H1 (cell line): ENCODE measurements around the gene PABPC1L. TPM values are rescaled to one million over a fixed set of nuclear protein-coding genes. Genes with fewer than 3 reads are reported as not detected.

ENCODE experiments used
- CTCF ChIA-PET: fragments of 300-600 bp; sonication (Branson Sonifier 250); formaldehyde crosslinking; loops from one replicate; lab custom pipeline; 2021; ENCODE audit not compliant: partially characterized antibody; lab: Charles Lee
- POLR2A ChIA-PET: fragments of 300-600 bp; sonication (Branson Sonifier 250); formaldehyde crosslinking; loops from one replicate; lab custom pipeline; 2021; ENCODE audit warnings: inconsistent platforms; ENCODE audit not compliant: partially characterized antibody; lab: Charles Lee
- DNase-seq, 2 experiments: peaks; one replicate each; pipeline versions ENCODE4 v3.0.0 to v3.0.0-alpha.2; 2010 to 2022; ENCODE audit warnings: low spot score in 2 of 2, low read depth in 1 of 2, mixed read lengths in 1 of 2
- FAIRE-seq: peaks from 2 replicates; lab custom pipeline; 2011; peaks lifted over from hg19 to GRCh38; lab: Jason Lieb, UNC
- H2AFZ ChIP-seq: 2 replicates; pipeline ENCODE4 v1.8.1; 2012; ENCODE audit warnings: low read length, inconsistent platforms
- H2AK5ac ChIP-seq: 2 replicates; pipeline ENCODE4 v1.6.1; 2013; ENCODE audit warnings: low read depth, low read length
- H2BK120ac ChIP-seq: replicated peaks from 2 replicates; pipeline ENCODE3; 2013; ENCODE audit warnings: low read depth, low read length, inconsistent platforms
- H2BK12ac ChIP-seq: 2 replicates; pipeline ENCODE4 v1.6.1; 2013; ENCODE audit warnings: low read depth, low read length
- H2BK15ac ChIP-seq: 2 replicates; pipeline ENCODE4 v1.6.1; 2013; ENCODE audit warnings: low read length
- H2BK20ac ChIP-seq: 2 replicates; pipeline ENCODE4 v1.6.1; 2013; ENCODE audit warnings: low read length
- H2BK5ac ChIP-seq: 2 replicates; pipeline ENCODE4 v1.6.1; 2013; ENCODE audit warnings: low read depth, low read length
- H3K14ac ChIP-seq: 2 replicates; pipeline ENCODE4 v1.6.1; 2013; ENCODE audit warnings: inconsistent platforms; ENCODE audit not compliant: insufficient read length
- H3K18ac ChIP-seq: 2 replicates; pipeline ENCODE4 v1.6.1; 2013; ENCODE audit warnings: low read length; ENCODE audit errors: extremely low read depth
- H3K23ac ChIP-seq: 2 replicates; pipeline ENCODE4 v1.6.1; 2013; ENCODE audit warnings: inconsistent platforms; ENCODE audit not compliant: insufficient read length
- H3K23me2 ChIP-seq: 2 replicates; pipeline ENCODE4 v1.6.1; 2013; ENCODE audit warnings: low read depth, low read length
- H3K27ac ChIP-seq: 2 replicates; pipeline ENCODE4 v1.6.1; 2011; ENCODE audit warnings: low read depth, low read length, inconsistent platforms
- H3K27me3 ChIP-seq, 4 experiments: replicated peaks in 1 of 4; 1 replicate in 1 of 4; 2 replicates in 3 of 4; pipeline versions ENCODE4 v1.6.1 to v1.8.1; 2011 to 2013; ENCODE audit warnings: low read length in 3 of 4, mild to moderate bottlenecking in 3 of 4, inconsistent platforms in 2 of 4, mixed read lengths in 2 of 4, moderate library complexity in 1 of 4; ENCODE audit not compliant: control insufficient read depth in 3 of 4, insufficient read depth in 3 of 4; ENCODE audit errors: extremely low read depth in 1 of 4
- H3K36me3 ChIP-seq, 4 experiments: 2 replicates each; pipeline versions ENCODE4 v1.6.1 to v1.8.1; 2011 to 2013; ENCODE audit warnings: mild to moderate bottlenecking in 4 of 4, low read length in 3 of 4, moderate library complexity in 2 of 4, control low read depth in 1 of 4, inconsistent platforms in 1 of 4; ENCODE audit not compliant: insufficient read depth in 4 of 4, control insufficient read depth in 2 of 4
- H3K4ac ChIP-seq: replicated peaks from 2 replicates; pipeline ENCODE3; 2013; ENCODE audit warnings: low read length, low read depth, mixed read lengths, inconsistent platforms; ENCODE audit not compliant: insufficient read length
- H3K4me1 ChIP-seq, 4 experiments: replicated peaks in 1 of 4; 1 replicate in 1 of 4; 2 replicates in 3 of 4; pipeline versions ENCODE4 v1.6.1 to v1.8.1; 2011 to 2013; ENCODE audit warnings: low read length in 3 of 4, inconsistent platforms in 2 of 4, mixed read lengths in 1 of 4; ENCODE audit not compliant: insufficient read depth in 4 of 4, control insufficient read depth in 3 of 4
- H3K4me2 ChIP-seq, 2 experiments: 2 replicates each; pipeline versions ENCODE4 v1.6.1 to v1.8.1; 2011 to 2013; ENCODE audit warnings: low read depth in 2 of 2, low read length in 2 of 2, control low read depth in 1 of 2, inconsistent platforms in 1 of 2, mild to moderate bottlenecking in 1 of 2; ENCODE audit not compliant: insufficient read depth in 1 of 2
- H3K4me3 ChIP-seq, 4 experiments: fragments of 200-600, 300-600 bp in 1 of 4; sonication (generic), shearing (Covaris generic), sonication (Bioruptor Twin) in 1 of 4; 2 replicates each; pipeline versions ENCODE4 v1.5.1 to v1.8.1; 2011 to 2016; ENCODE audit warnings: low read length in 4 of 4, low read depth in 3 of 4, control low read depth in 2 of 4, inconsistent platforms in 2 of 4, mild to moderate bottlenecking in 2 of 4, mixed read lengths in 1 of 4, moderate library complexity in 1 of 4; ENCODE audit not compliant: insufficient read depth in 2 of 4; ENCODE audit errors: extremely low read depth in 1 of 4
- H3K56ac ChIP-seq: replicated peaks from 2 replicates; pipeline ENCODE3; 2013; ENCODE audit warnings: low read depth, mild to moderate bottlenecking, mixed read lengths, low read length, inconsistent platforms; ENCODE audit not compliant: insufficient read length
- H3K79me1 ChIP-seq: 2 replicates; pipeline ENCODE4 v1.6.1; 2013; ENCODE audit warnings: low read depth, low read length, control low read depth
- H3K79me2 ChIP-seq, 2 experiments: 2 replicates each; pipeline versions ENCODE4 v1.6.1 to v1.8.1; 2012 to 2013; ENCODE audit warnings: low read length in 2 of 2, mild to moderate bottlenecking in 2 of 2, inconsistent platforms in 1 of 2; ENCODE audit not compliant: insufficient read depth in 2 of 2, control insufficient read depth in 1 of 2
- H3K9ac ChIP-seq, 4 experiments: replicated peaks in 1 of 4; 1 replicate in 1 of 4; 2 replicates in 3 of 4; pipeline versions ENCODE4 v1.6.1 to v1.8.1; 2011 to 2013; ENCODE audit warnings: low read depth in 3 of 4, low read length in 3 of 4, control low read depth in 2 of 4, mild to moderate bottlenecking in 2 of 4, moderate library complexity in 2 of 4, inconsistent platforms in 1 of 4; ENCODE audit errors: extremely low read depth in 1 of 4
- H3K9me3 ChIP-seq, 2 experiments: 2 replicates each; pipeline versions ENCODE4 v1.6.1 to v1.8.1; 2012 to 2013; ENCODE audit warnings: mild to moderate bottlenecking in 2 of 2, moderate library complexity in 2 of 2, control low read depth in 1 of 2, inconsistent platforms in 1 of 2, low read depth in 1 of 2, low read length in 1 of 2, mixed read lengths in 1 of 2; ENCODE audit not compliant: insufficient read depth in 2 of 2
- H4K20me1 ChIP-seq, 2 experiments: replicated peaks in 1 of 2; 2 replicates each; pipeline versions ENCODE3 to v1.8.1; 2011 to 2013; ENCODE audit warnings: inconsistent platforms in 2 of 2, low read length in 2 of 2, mild to moderate bottlenecking in 1 of 2; ENCODE audit not compliant: insufficient read depth in 2 of 2, control insufficient read depth in 1 of 2
- H4K5ac ChIP-seq: 2 replicates; pipeline ENCODE4 v1.6.1; 2013; ENCODE audit warnings: low read length, low read depth, mixed read lengths, inconsistent platforms; ENCODE audit not compliant: insufficient read length
- H4K8ac ChIP-seq: 2 replicates; pipeline ENCODE4 v1.8.0; 2013; ENCODE audit warnings: mild to moderate bottlenecking, moderate library complexity, low read length, inconsistent platforms; ENCODE audit not compliant: insufficient read depth; ENCODE audit errors: extremely low read depth
- H4K91ac ChIP-seq: replicated peaks from 2 replicates; pipeline ENCODE3; 2013; ENCODE audit warnings: low read length, mixed read lengths, inconsistent platforms; ENCODE audit not compliant: insufficient read length
- BACH1 ChIP-seq: IDR thresholded peaks from 2 replicates; pipeline ENCODE4 v1.6.1; 2012; ENCODE audit warnings: low read length, improper control_type of control experiment
- BCL11A ChIP-seq, 2 experiments: IDR thresholded peaks; one replicate each; pipeline ENCODE4 v1.6.1; 2011; ENCODE audit warnings: low read depth in 2 of 2, low read length in 2 of 2, mild to moderate bottlenecking in 2 of 2
- CBX5 ChIP-seq: fragments of 300-800, 300-1000 bp; sonication (generic); IDR thresholded peaks from 2 replicates; pipeline ENCODE4 v1.7.1; 2016; ENCODE audit warnings: antibody characterized with exemption, low read length, low read depth
- EZH2 ChIP-seq: fragments of 200-600 bp; sonication (generic); IDR thresholded peaks from 2 replicates; pipeline ENCODE4 v1.7.1; 2012; ENCODE audit warnings: low read depth, mild to moderate bottlenecking, moderate library complexity, low read length, inconsistent platforms; ENCODE audit not compliant: severe bottlenecking
- HDAC2 ChIP-seq, 2 experiments: fragments of 300-600 bp in 1 of 2; sonication (generic) in 1 of 2; IDR thresholded peaks; 2 replicates each; pipeline ENCODE4 v1.6.1; 2011 to 2012; ENCODE audit warnings: low read depth in 2 of 2, low read length in 2 of 2, mild to moderate bottlenecking in 2 of 2, moderate library complexity in 2 of 2, borderline replicate concordance in 1 of 2, inconsistent platforms in 1 of 2
- POU5F1 ChIP-seq: IDR thresholded peaks from 2 replicates; pipeline ENCODE4 v1.6.1; 2011; ENCODE audit warnings: low read depth, mild to moderate bottlenecking, low read length, moderate library complexity
- RXRA ChIP-seq: IDR thresholded peaks from 2 replicates; pipeline ENCODE4 v1.6.1; 2011; ENCODE audit warnings: low read depth, mild to moderate bottlenecking, low read length, moderate library complexity; ENCODE audit not compliant: insufficient read depth
- SAP30 ChIP-seq: fragments of 300-600 bp; sonication (generic); IDR thresholded peaks from 2 replicates; pipeline ENCODE4 v1.7.1; 2012; ENCODE audit warnings: low read length, moderate library complexity, mild to moderate bottlenecking, inconsistent platforms; ENCODE audit not compliant: insufficient read depth, insufficient replicate concordance
- SIX5 ChIP-seq: IDR thresholded peaks from 2 replicates; pipeline ENCODE4 v1.6.1; 2011; ENCODE audit warnings: mild to moderate bottlenecking, low read depth, low read length
- TEAD4 ChIP-seq: IDR thresholded peaks from 2 replicates; pipeline ENCODE4 v1.6.1; 2012; ENCODE audit warnings: low read depth, low read length, inconsistent platforms, mixed read lengths
- WGBS, 2 experiments: shearing (Covaris generic) in 1 of 2; methylation state at CpG; one replicate each; pipeline versions ENCODE4 v1.1.6 to v1.1.7; 2013 to 2015; ENCODE audit warnings: low lambda C conversion rate in 2 of 2, mixed read lengths in 2 of 2, inconsistent platforms in 1 of 2, low coverage in 1 of 2, missing lambda C conversion rate in 1 of 2; ENCODE audit not compliant: insufficient replicate concordance in 2 of 2, insufficient coverage in 1 of 2, insufficient read length in 1 of 2; ENCODE audit errors: extremely low coverage in 1 of 2, missing lambda C conversion rate in 1 of 2; 5-methylcytosine and 5-hydroxymethylcytosine counted together
- polyA plus RNA-seq, 7 experiments: library from polyadenylated mRNA; depleted of rRNA in 3 of 7; stranded (reverse) in 5 of 7; unstranded in 2 of 7; fragments of >200 nt in 5 of 7; fragments of 200-250 nt in 2 of 7; gene quantifications; 1 replicate in 5 of 7; 2 replicates in 1 of 7; 4 replicates in 1 of 7; pipeline versions ENCODE4 v1.2.1 to v1.2.3, GENCODE V29; 2011 to 2013; ENCODE audit warnings: missing spikeins in 2 of 7, mixed read lengths in 2 of 7
- total RNA-seq: library from RNA; stranded (reverse); fragmentation: NEBNext Ultra II Directional; extraction: Animal tissue kit (Norgen Biotek cat#: 25700); gene quantifications from 2 replicates; pipeline ENCODE4 v1.2.1, GENCODE V29; 2021
- TF ChIP-seq, protein P1 (sequence below): IDR thresholded peaks from 2 replicates; pipeline ENCODE4 v1.6.1; 2012; ENCODE audit warnings: inconsistent platforms

Gene PABPC1L
- total and polyA plus RNA-seq, 2 of the 8 experiments (the other 6 are each of a cell fraction or from before 2014, with no cell fraction given) = 61.1 to 108 TPM

- Histone ChIP-seq H3K4me1 (no peaks in the 10 kb centered on the region), H2AK5ac (no peak overlapping the region), H2BK12ac (no peak overlapping the region), H3K4me3 (no peak overlapping the region), H4K20me1 (peaks cover 3 to 5% of the 10 kb centered on the region in 2 experiments), H3K56ac (no peak overlapping the region), H3K23me2 (no peaks in the 10 kb centered on the region), H2AFZ (no peak overlapping the region), H4K8ac (peak overlapping the region; percentile 65; the same call in 1 of the 2 replicates), H3K4me2 (no peak overlapping the region), H3K4ac (no peak overlapping the region), H3K23ac (no peak overlapping the region), H3K79me2 (no peaks in the 10 kb centered on the region), H3K18ac (no peak overlapping the region), H2BK20ac (no peak overlapping the region), H3K9me3 (no peaks in the 10 kb centered on the region), H3K79me1 (no peaks in the 10 kb centered on the region; the same call in 1 of the 2 replicates), H2BK120ac (no peak overlapping the region), H4K91ac (no peak overlapping the region), H3K36me3 (peaks cover 10 to 57% (median 42%) of the 10 kb centered on the region in 4 experiments), H3K14ac (no peak overlapping the region), H3K9ac (no peak overlapping the region), H3K27me3 (no peaks in the 10 kb centered on the region), H3K27ac (no peak overlapping the region), H4K5ac (no peak overlapping the region), H2BK5ac (no peak overlapping the region), H2BK15ac (no peak overlapping the region)
- ChIA-PET CTCF (interaction anchor here (0.6 to 0.7 kb wide), 3 partner anchors 20 to 1881 kb away, joined by 3 to 4 read pairs (median 3); no protein-coding TSS in a partner anchor), POLR2A (interaction anchor here (1.4 to 4.9 kb wide), 3 partner anchors 9 to 14 kb away, joined by 3 to 27 read pairs (median 13); no protein-coding TSS in a partner anchor)
- FAIRE-seq = no peak
- WGBS, 2 experiments = 93% methylated on average over 8 of the region's 8 CpGs; no CpG with 5 or more reads in 1 of the 2 experiments
- no peak for DNase-seq
- TF ChIP-seq TEAD4 (no peak), SIX5 (no peak), CBX5 (no peak), HDAC2 (IDR thresholded peaks at IDR 0.05; ENCODE audit: borderline replicate concordance in 1 of 2, low read depth in 2 of 2, low read length in 2 of 2) (no peak), RXRA (no peak), POU5F1 (no peak), SAP30 (no peak), BACH1 (no peak), EZH2 (no peak), BCL11A (IDR thresholded peaks at IDR 0.05; ENCODE audit: low read depth in 2 of 2, low read length in 2 of 2) (no peak)
- TF ChIP-seq, protein P1, sequence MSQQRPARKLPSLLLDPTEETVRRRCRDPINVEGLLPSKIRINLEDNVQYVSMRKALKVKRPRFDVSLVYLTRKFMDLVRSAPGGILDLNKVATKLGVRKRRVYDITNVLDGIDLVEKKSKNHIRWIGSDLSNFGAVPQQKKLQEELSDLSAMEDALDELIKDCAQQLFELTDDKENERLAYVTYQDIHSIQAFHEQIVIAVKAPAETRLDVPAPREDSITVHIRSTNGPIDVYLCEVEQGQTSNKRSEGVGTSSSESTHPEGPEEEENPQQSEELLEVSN = no peak
Measured at GRCh38 chr20:44932916-44933315, 23.1 kb downstream of the PABPC1L start.
